HG03095 (cell line): Measurements from ENCODE around the gene SBK2.

Experiments used
- ATAC-seq: cut with Tn5 transposase; IDR thresholded peaks from one replicate; pipeline ENCODE4 v1.9.1; 2021; ENCODE audit warnings: moderate library complexity; ENCODE audit not compliant: unreplicated experiment

SBK2 gene

DNA sequence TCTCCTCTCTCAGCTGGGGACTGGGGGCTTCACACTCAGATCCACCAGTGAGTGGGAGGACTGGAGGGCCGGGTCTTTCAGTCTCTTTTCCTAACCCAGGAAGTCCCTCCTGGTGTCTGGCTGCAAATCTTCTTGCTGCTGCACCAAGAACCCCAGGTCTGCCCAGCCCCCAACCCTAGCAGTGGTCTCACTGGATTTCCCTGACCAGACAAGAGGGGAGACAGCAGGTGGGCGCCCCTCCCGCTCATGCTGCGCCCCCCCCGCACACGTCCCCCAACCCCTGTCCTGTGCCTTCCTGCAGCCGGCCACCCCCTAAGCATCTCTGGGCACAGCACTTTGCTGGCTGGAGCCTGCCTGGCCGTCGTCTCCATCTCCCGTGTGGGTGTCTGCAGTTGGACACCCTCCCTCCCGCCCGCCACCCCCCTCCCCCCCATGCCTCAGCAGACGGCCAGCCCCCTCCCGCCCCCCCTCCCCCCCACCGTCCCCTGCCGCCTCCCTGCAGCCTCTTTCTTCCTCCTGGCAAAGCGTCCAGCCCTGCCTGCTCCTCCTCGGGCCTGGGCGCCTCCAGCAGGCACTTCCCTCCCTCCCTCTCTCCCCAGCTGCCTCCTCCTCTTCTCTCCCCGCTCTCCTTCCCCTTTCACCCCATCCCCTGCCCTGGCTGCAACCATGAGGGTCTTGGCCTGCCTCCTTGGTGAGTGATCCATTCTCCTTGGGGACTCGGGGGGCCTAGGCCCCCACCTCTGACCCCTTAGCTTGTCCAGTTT, 48.8 kb downstream of the SBK2 start, which contains the start of gene SSC5D:
Gene SSC5D, plus strand, starts transcription at position 513 of the 764 bp plus-strand sequence. Its CDS starts 154 bp downstream, at position 667.
- no peak for ATAC-seq

DNA sequence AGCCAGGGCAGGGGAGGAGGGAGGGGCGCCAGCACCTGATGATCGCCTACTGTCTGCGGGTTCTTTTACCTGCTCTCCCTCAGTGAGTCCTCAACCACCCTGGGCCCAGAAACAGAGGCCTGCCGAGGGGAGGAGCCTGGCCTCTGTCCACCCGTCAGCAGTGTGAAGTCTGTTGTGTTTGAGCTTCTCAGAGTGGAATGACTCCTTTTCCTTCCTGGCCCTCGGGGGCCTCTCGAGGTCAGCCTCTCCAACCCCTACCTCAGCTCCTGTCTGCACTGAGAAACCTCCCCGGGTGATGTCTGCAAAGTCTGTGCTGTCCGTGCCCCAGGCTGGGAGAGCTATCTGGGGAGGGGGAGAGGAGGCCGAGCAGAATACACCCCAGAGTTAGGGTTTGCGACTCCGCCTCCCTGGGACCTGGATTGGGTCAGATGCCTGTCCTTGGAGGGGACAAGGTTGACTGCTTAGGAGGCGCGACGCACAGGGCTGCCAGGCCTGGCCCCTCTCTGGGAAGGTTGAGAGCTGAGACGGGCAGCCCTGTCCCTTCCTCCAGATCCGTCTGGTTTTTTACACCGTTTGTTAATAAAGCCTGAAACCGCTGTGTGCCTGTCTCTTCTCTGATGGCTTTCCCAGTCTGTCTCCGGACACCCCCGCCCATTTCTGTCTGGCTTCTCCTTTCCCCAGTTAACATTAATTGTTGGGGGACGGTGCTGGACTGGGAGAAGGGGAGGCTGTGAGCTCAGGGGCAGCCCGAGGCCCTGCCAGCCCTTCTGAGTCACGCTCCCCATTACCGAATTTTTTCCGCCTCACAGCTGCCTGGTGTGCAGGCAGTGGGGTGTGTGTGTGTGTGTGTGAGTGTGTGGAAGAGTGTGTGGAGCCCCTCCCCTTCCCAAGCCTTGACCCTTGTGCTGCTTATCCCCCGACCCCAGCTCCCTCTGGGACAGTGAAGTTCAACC, 49.7 kb downstream of the SBK2 start:
- no peak for ATAC-seq

DNA sequence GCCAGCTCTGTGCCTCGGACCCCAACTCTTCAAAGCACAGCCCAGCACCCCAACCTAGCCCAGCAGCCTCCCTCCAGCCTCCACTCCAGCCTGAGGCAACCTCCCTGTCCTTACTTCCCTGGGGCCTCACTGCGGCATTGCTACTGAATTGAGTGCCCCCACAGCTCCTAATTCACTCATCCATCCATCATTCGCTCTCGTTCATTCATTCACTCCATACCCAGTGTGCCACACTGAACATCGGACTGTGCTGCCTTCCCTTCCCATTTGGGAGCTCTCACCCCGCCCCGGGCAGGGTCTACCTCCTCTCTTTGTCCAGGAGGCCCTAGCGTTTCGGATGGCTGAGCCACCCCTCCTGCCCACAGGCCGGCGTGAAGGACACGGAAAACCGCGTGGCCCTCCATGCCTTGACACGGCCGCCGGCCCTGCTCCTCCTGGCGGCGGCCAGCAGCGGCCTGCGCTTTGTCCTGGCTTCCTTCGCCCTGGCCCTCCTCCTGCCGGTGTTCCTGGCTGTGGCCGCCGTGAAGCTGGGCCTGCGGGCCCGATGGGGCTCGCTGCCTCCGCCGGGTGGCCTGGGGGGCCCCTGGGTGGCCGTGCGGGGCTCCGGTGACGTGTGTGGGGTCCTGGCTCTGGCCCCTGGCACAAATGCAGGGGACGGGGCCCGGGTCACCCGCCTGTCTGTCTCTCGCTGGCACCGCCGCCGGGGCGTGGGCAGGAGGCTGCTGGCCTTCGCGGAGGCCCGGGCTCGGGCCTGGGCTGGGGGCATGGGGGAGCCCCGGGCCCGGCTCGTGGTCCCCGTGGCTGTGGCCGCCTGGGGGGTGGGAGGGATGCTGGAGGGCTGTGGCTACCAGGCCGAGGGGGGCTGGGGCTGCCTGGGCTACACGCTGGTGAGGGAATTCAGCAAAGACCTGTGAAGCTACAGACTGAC, 50.6 kb downstream of the SBK2 start:
- no peak for ATAC-seq

DNA sequence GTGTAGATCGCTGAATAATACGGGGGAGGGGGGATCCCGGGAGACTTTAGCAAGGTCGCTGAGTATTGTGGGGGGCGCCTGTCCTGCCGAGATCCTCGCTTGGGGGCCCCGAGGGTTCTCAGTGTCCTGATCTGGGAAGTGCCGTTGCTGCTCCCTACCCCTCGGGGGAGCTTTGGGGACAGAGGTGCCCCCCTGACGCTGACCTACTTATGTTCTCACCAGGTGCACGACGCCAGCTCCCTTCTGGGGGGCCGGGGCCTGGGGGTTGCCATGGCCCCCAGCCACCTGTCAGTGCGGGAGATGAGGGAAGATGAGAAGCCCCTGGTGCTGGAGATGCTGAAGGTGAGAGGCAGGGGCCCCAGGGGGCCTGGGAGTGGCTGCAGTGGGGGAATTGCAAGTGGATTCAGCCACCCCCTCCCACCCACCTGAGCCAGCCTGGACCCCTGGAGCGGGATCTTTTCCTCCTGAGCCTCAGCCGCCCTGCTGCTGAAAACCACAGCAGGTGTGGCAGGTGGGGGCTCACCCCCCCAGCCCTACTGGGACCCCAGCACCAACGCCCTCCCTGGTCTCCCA, 51.4 kb downstream of the SBK2 start:
- ATAC-seq, result no peak

DNA sequence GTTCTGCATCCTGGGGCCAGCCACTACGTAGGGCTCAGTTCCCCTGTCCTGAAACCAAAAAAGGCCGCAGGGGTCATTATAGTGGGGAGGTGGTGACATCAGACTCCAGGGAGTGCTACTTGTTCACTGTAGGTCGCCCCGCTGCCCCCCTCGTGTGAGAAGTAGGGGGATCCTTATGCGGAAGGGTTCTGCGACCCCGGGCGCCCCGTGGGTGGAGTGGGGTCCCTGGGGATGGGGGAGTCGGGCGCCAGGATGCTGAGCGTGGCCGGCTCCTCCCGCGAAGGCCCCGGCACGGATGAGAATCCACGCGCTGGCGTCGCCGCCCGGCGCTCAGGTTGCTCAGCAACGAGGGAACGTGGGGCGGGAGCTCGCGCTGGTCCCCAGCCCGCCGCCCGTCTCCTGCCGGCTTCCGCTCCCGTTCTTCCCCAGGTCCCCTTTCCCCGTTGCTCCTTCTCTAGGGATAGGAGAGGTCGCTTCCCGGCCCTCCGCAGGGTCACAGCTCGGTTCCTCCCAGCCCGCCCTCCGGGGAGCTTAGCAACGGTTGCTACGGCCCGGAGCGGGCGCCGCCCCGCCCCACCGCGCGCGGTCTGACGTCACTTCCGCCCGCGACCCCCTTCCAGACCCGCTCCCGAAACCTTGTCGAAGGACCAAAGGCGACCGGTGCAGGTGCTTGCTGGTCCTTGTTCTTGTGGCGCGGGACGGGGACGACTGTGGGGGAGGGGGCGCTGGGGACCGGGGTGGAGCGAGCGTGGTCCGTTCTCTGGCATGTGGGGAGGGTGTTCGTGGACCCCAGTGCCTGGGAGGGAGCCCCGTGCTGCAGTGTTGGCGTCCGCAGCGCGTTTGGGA, 52.1 kb downstream of the SBK2 start, which contains the start of gene NAT14:
Gene NAT14, plus strand, starts transcription at position 596 of the 846 bp plus-strand sequence. CDS start 521 bp downstream, outside the sequence.
- ATAC-seq, result no peak

DNA sequence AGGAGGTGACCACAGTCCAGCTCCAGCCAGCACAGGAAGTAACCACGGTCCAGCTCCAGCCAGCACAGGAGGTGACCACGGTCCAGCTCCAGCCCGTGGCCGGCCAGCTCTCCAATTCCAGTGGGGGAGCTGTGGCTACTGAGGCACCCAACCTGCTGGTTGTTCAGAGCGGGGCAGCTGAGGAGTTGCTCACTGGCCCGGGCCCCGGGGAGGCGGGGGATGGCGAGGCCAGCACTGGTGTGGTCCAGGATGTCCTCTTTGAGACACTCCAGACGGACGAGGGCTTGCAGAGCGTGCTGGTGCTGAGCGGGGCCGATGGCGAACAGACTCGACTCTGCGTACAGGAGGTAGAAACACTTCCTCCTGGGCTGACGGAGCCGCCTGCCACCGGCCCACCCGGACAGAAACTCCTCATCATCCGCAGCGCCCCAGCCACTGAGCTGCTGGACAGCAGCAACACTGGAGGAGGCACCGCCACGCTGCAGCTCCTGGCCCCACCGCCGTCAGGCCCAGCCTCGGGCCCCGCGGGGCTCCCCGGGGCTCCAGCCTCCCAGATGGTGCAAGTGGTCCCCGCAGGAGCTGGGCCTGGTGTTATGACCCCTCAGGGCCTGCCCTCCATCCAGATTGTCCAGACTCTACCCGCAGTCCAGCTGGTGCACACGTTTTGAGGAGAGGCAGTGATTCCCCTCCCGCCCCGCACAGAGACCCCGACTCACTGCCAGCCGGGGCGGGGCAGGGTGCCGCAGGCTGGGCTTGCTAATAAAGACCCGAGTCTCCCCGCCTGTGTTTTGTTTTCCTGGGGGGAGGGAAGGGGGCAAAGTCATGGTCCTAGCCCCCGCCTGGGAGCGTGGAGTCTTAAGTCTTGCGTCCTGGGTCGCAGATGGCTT, 53.0 kb downstream of the SBK2 start:
- ATAC-seq, result no peak

DNA sequence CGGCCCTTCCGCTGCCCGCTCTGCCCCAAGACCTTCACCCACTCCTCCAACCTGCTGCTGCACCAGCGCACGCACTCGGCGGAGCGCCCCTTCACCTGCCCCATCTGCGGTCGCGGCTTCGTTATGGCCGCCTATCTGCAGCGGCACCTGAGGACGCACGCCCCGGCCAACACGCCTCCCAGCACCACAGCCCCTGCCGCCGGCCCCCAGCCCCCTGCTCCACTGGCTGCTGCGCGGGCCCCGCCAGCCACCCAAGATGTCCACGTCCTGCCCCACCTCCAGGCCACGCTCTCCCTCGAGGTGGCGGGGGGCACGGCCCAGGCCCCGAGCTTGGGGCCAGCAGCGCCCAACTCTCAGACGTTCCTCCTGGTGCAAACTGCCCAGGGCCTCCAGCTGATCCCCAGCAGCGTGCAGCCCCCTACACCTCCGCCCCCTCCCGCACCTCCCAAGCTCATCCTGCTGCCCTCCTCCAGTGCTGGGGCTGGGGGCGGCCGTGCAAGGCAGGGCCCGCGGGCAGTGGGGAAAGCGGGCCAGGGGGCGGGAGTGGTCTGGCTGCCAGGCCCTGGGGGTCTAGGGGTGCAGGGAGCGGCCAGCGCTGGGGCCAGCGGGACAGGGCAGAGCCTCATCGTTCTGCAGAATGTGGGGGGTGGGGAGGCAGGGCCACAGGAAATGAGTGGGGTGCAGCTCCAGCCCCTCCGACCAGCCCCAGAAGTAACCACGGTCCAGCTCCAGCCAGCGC, 53.8 kb downstream of the SBK2 start:
- no peak for ATAC-seq

DNA sequence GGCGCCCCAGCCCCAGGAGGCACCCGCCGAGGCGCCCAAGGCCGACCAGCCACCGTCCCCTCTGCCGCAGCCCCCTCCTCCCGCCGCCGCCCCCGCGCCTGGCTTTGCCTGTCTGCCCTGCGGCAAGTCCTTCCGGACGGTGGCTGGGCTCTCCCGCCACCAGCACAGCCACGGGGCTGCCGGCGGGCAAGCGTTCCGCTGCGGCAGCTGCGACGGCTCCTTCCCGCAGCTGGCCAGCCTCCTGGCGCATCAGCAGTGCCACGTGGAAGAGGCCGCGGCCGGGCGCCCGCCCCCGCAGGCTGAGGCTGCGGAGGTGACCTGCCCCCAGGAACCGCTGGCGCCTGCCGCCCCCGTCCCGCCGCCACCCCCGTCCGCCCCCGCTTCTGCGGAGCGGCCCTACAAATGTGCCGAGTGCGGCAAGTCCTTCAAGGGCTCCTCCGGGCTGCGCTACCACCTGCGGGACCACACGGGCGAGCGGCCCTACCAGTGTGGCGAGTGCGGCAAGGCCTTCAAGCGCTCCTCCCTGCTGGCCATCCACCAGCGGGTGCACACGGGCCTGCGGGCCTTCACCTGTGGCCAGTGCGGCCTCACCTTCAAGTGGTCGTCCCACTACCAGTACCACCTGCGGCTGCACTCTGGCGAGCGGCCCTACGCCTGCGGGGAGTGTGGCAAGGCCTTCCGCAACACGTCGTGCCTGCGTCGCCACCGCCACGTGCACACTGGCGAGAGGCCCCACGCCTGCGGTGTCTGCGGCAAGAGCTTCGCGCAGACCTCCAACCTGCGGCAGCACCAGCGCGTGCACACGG, 54.6 kb downstream of the SBK2 start:
- ATAC-seq, result no peak

DNA sequence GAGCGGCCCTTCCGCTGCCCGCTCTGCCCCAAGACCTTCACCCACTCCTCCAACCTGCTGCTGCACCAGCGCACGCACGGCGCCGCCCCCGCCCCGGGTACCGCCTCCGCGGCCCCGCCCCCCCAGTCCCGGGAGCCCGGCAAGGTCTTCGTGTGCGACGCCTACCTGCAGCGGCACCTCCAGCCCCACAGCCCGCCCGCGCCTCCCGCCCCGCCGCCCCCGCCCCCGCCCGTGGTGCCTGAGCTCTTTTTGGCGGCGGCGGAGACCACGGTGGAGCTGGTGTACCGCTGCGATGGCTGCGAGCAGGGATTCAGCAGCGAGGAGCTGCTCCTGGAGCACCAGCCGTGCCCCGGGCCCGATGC, 55.2 kb downstream of the SBK2 start:
- ATAC-seq, result no peak

DNA sequence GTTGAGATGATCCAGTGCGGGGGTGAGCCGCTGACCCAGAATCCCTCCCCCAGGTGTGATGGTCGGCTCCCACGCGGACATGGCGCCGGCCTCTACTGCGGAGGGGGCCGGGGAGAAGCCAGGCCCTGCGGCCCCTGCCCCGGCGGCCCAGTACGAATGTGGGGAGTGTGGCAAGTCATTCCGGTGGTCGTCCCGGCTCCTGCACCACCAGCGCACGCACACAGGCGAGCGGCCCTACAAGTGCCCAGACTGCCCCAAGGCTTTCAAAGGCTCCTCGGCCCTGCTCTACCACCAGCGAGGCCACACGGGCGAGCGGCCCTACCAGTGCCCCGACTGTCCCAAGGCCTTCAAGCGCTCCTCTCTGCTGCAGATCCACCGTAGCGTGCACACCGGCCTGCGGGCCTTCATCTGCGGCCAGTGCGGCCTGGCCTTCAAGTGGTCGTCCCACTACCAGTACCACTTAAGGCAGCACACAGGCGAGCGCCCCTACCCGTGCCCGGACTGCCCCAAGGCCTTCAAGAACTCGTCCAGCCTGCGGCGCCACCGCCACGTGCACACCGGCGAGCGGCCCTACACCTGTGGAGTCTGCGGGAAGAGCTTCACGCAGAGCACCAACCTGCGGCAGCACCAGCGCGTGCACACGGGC, 55.7 kb downstream of the SBK2 start:
- no peak for ATAC-seq

DNA sequence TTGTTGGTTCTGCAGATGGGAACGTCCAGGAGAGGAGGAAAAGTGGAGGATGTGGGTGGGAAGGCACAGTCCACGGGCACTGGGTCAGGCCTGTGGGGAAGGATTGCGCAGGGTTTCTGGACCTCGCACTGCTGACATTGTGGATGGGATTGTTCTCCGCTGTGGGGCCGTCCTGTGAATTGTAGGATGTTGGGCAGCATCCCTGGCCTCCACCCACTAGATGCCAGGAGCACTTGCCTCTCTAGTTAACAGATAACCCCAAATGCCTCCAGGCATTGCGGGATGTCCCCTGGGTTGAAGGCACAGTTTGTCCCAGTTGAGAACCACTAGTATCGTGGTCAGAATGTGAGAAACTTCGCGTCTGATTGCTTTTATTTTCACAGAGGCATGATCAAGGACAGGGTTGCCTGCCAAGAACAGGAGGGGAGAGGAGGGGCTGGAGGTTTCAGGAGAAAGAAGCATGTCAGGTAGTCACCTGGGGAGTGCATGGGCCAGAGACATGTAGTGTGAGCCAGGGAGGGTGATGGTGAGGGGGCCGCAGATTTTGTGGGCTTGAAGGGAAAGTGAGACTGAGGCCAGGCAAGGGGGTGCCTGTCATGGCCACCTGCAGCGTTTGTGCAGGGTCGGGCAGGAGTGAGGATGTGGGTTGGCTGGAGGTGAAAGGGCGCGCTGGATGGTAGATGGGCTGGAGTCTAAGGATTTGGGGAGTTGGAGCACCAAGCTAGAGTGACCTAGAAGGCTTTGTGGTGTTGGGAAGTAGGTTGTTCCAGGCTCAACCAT, 57.3 kb downstream of the SBK2 start:
- no peak for ATAC-seq

DNA sequence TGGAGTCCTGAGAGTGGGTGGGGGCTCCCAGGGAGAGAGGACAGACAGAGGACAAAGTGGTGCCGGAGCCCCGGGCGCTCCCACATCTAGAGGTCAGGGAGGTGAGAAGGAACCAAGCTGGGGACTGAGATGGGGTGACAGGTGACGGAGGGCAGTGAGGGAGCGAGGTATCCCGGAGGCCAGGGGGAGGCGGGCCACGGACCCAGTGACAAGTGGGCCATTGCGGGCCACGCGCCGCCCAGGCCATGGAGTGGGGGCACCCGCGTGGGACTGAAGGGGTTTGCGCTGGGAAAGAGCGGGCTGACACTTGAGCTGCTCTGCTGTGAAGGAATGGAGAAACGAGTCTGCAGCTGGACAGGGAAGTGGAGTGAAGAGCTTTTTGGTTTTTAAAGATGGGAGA, 57.9 kb downstream of the SBK2 start:
- no peak for ATAC-seq
